Hematopoietic multipotent progenitor cell treated with erythropoietin and hydrocortisone succinate and interleukin-3 and kit ligand, for 17 days (in vitro differentiated cells): ENCODE data around the gene STX11.

ENCODE experiments used
- DNase-seq: peaks from one replicate; pipeline ENCODE4 v3.0.0-alpha.2; 2015; ENCODE audit warnings: low spot score

The STX11 gene

GRCh38 chr6:144215402-144215931, 65.2 kb downstream of the STX11 start:
- peak; percentile 28 for DNase-seq

DNA sequence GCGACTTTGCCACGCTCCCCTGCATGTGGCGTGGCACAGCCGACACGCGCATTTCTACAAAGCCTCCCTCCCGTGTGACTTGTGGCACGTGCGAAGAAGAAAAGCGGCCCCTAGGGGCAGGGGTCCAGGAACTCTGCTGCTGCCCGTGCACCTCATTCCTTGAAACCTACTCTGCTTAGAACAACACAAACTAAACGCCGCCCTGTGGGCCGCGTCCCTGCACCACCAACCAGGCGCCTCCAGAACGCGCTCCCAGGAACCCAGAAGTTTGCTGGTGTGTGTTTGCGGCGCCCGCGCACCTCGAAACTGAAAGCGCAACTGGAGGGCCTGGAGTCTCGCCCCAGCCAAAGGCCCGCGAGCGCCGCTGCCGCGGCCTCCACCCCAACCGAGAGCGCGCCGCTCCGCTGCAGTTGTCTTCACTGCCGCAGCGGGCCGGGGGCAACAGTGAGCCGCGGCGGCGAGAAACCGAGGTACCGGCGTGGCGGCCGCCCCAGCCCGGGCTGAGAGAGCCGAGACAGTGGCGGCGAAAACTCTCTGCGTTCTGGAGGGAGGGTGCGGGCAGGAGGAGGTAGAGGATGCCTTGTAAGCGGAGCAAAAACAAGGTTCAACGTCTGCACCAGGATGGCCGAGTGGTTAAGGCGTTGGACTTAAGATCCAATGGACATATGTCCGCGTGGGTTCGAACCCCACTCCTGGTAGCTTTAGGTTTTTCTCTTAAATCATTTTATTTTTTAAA, 65.8 kb downstream of the STX11 start:
- DNase-seq, result peak; percentile 89

DNA sequence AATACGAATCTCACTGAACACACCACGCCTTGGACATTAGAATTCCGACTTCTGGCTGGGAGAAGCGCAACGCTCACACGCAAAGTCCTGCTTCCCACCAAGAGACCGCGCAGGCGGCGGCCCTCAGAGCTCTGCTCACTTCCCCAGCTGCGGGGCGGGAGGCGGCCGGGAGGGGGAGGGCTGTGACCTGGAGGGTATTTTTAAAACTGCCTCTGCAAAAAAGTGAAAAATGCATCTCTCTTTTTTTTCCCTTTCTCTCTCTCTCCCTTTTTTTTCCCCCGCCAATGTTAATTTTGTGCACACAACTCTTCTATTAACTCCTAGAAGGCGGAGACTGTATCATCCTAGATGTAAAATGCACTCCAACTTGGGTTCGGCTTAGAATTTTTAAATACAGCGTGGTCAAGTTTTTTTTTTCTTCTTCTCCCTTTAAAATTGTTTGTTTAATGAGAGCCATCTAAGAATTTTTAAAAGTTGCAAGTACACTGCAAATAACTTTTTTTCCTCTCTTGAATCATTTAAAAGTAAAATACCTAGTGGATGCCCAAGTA, 66.4 kb downstream of the STX11 start:
- no peak for DNase-seq

DNA sequence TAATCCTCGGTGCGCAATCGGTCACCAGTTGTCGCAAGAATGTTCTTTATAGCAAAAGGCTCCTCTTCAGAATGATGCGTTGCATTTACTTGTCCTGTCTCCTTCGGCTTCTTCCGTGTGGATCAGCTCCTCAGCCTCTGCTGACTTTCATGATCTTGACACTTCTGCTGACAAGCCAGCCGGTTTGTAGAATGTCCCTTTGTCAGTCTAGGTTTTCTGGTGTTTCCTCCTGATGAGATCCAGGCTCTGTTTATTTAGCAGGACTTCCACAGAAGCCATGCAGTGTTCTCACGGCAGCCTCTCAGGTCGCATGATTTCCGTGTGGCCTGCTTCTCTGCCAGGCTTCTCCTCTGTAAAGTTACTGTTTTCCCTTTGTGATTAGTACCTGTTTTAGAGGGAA, 66.9 kb downstream of the STX11 start:
- no peak for DNase-seq

DNA sequence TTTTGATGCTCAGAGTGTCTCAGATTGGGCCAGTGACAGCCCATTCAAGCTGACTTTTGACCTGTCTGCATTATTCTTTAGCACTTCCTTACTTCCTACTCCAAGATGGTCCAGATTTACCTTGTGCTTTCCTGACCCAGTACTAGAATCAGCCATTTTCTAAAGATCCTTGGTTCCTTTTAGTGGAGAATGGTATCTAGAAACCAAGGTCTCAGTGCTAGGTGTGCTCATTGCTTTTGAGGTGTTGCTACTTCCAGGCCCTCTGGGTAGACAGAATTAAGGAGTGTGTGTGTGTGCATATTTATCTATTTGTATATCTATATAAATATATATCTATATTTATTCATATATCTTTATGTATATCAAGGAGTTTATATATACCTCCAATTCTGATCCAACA, 67.5 kb downstream of the STX11 start:
- DNase-seq, result no peak

GRCh38 chr6:144219056-144219685, 68.9 kb downstream of the STX11 start:
- peak; percentile 52 for DNase-seq

GRCh38 chr6:144220031-144220790, 69.9 kb downstream of the STX11 start:
- DNase-seq, result no peak

DNA sequence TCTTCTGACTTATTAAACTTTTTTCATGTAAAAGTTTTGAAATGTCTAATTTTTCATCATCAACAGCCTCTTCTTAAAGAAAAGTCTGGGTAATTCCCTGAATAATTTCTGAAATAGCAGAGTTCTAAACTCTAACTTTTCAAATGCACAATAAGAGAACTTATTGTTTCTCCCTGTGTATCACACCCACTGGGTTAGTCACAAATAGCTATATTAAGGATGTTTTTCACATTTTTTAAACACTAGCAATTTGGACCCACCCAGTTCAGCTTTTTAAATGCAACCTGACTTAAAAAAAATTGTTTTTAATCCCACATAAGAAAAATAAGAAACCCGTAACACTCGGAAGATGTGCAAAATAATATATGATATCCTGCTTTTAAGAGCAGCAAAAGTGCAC, 73.4 kb downstream of the STX11 start:
- no peak for DNase-seq

DNA sequence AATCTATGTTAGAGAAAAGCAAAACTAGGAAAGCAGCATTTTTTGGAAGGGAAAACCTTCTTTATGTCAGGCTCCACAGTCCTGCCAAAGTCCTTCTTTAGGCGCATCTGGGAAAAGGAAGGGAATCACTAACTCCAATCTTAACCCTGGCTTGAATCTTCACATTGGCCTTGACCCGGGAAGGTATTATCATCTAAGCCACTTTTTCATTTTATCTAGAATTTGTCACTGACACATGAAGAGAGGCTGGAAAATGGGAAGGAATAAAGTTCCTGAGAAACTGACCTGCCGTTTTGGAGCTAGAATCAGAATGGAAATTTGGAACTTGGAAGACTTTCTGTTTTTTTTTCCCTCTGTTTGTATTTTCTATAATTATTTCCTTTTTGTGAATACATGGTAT, 81.4 kb downstream of the STX11 start:
- DNase-seq, result no peak

- DNase-seq, result no peak
These were observed 82.0 kb downstream of the STX11 start for GRCh38 chr6:144232176-144232831.

DNA sequence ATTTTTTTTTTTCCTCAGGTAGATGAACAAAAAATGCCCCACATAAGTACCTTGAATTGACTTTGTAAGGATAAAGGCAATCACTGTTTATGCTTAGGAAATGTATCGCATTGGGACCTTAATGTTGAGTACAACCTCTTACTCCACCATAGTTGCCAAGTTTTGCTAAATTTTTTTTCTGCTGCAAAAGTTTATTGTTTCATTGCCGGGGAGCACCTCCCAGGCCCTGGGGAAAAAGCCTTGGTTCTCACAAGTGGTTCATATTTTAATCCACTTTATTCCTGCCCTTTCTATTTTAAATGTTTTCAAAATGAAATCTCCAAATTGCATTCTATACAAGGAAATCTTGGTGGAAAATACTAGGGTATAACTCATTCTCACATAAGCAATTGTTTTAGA, 82.5 kb downstream of the STX11 start:
- DNase-seq, result no peak

- DNase-seq, result no peak
These were observed 84.1 kb downstream of the STX11 start for GRCh38 chr6:144234399-144234798.

- no peak for DNase-seq
These were observed 84.6 kb downstream of the STX11 start for GRCh38 chr6:144234935-144235334.
